ENCODE data around the gene CAPN15.

DNA sequence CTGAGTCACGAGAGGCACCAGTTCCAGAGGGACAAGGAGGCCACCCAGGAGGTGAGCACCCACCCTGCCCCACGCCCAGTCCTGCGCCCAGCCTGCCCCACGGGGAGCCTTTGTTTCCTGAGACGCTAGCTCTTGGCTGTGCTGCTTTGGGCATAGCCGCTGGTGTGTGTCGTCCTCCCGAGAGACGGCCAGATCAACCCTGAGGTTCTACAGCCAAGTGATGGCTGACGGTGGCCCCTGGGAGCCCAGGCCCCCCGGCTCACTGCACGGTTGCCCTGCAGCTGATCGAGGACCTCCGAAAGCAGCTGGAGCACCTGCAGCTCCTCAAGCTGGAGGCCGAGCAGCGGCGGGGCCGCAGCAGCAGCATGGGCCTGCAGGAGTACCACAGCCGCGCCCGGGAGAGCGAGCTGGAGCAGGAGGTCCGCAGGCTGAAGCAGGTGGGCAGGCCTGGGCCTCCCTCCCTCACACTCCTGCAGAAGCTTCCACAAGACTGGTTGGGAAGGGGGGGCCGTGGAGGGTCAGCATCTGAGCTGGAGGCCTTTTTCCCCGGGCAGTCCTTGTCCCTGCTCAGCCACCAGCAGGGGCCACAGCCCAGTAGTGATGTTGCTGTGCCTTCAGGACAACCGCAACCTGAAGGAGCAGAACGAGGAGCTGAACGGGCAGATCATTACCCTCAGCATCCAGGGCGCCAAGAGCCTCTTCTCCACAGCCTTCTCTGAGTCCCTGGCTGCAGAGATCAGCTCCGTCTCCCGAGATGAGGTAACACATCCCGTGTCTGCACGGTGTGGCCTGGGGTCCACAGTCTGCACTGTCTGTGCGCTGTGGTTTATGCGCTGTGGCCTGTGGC lies 7.4 kb upstream of the CAPN15 start:
- TF ChIP-seq, protein P1, sequence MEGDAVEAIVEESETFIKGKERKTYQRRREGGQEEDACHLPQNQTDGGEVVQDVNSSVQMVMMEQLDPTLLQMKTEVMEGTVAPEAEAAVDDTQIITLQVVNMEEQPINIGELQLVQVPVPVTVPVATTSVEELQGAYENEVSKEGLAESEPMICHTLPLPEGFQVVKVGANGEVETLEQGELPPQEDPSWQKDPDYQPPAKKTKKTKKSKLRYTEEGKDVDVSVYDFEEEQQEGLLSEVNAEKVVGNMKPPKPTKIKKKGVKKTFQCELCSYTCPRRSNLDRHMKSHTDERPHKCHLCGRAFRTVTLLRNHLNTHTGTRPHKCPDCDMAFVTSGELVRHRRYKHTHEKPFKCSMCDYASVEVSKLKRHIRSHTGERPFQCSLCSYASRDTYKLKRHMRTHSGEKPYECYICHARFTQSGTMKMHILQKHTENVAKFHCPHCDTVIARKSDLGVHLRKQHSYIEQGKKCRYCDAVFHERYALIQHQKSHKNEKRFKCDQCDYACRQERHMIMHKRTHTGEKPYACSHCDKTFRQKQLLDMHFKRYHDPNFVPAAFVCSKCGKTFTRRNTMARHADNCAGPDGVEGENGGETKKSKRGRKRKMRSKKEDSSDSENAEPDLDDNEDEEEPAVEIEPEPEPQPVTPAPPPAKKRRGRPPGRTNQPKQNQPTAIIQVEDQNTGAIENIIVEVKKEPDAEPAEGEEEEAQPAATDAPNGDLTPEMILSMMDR (IDR thresholded peaks at IDR 0.05; ENCODE audit: insufficient read depth, low read depth, low read length): no peak
- no peak for TF ChIP-seq EZH2 (IDR thresholded peaks at IDR 0.05; ENCODE audit: insufficient read depth, low read length)
